Omental fat pad (tissue), 4 donors: ENCODE measurements around the gene CENPE. TPM values are rescaled to one million over a fixed set of nuclear protein-coding genes. Genes with fewer than 3 reads are reported as not detected.
A peak's percentile ranks its signal among the peaks of the same experiment; 100 is the strongest.

Experiments used
- ATAC-seq: fragments of 150-250 bp; one replicate; pipeline ENCODE4 v1.9.1; 2016; ENCODE audit warnings: mild to moderate bottlenecking, moderate library complexity; ENCODE audit not compliant: low FRiP score
- DNase-seq: peaks from one replicate; pipeline ENCODE4 v3.0.0-alpha.2; 2019; ENCODE audit warnings: low spot score
- CTCF ChIP-seq, 3 donors: fragments of 450-650 bp; IDR thresholded peaks; one replicate each; pipeline ENCODE4 v1.5.1; 2016 to 2017; ENCODE audit warnings: antibody characterized with exemption in 3 of 3, mild to moderate bottlenecking in 3 of 3, moderate library complexity in 2 of 3
- total RNA-seq, 4 donors: library from RNA; depleted of rRNA; stranded (reverse); fragments of >200 nt; gene quantifications; one replicate each; pipeline ENCODE4 v1.1.0, GENCODE V29; 2016

CENPE gene
- total RNA-seq, 4 donors from 2014 or later, result 0.56 to 2.2 (median 0.77) TPM

GRCh38 chr4:103104886-103105285 lies 93.3 kb downstream of the CENPE start:
- ATAC-seq, result no peak
- no peak for DNase-seq
- TF ChIP-seq CTCF (IDR thresholded peaks at IDR 0.05), result no peak

GRCh38 chr4:103100691-103101090 lies 97.5 kb downstream of the CENPE start:
- ATAC-seq (no peak), DNase-seq (no peak)
- TF ChIP-seq CTCF (IDR thresholded peaks at IDR 0.05), result no peak

GRCh38 chr4:103099691-103100392 lies 98.3 kb downstream of the CENPE start, which contains the start of gene BDH2:
Gene BDH2 (minus strand): TSS chr4:103099834. CDS start chr4:103096254, 3,580 bp downstream.
- DNase-seq, result no peak
- ATAC-seq, result peak; percentile 96
- peak in 1 of 3 donors; percentile 30 for TF ChIP-seq CTCF (IDR thresholded peaks at IDR 0.05)

- TF ChIP-seq CTCF (IDR thresholded peaks at IDR 0.05), result no peak
- no peak for ATAC-seq
Observed at GRCh38 chr4:103098756-103099440, 99.2 kb downstream of the CENPE start.

GRCh38 chr4:103098341-103098740 lies 99.8 kb downstream of the CENPE start:
- TF ChIP-seq CTCF (IDR thresholded peaks at IDR 0.05), result no peak
- DNase-seq, result no peak
- peak; percentile 8 for ATAC-seq

More at GRCh38 chr4:103098756-103099440, 99.2 kb downstream of the CENPE start:
- no peak for DNase-seq

GRCh38 chr4:103097112-103097511 lies 101.0 kb downstream of the CENPE start:
- no peak for ATAC-seq
- no peak for DNase-seq
- no peak for TF ChIP-seq CTCF (IDR thresholded peaks at IDR 0.05)
